HG03354 (cell line): Measurements from ENCODE around the gene SLC5A10.
"Not testable (repeated sequence)": the region's sequence is repeated elsewhere in the genome, so short reads cannot be mapped to it uniquely, and the experiment has no call there.

Experiments
- ATAC-seq: cut with Tn5 transposase; IDR thresholded peaks from one replicate; pipeline ENCODE4 v1.9.1; 2021; ENCODE audit warnings: mild to moderate bottlenecking; ENCODE audit not compliant: unreplicated experiment, poor library complexity, severe bottlenecking

Gene SLC5A10

DNA sequence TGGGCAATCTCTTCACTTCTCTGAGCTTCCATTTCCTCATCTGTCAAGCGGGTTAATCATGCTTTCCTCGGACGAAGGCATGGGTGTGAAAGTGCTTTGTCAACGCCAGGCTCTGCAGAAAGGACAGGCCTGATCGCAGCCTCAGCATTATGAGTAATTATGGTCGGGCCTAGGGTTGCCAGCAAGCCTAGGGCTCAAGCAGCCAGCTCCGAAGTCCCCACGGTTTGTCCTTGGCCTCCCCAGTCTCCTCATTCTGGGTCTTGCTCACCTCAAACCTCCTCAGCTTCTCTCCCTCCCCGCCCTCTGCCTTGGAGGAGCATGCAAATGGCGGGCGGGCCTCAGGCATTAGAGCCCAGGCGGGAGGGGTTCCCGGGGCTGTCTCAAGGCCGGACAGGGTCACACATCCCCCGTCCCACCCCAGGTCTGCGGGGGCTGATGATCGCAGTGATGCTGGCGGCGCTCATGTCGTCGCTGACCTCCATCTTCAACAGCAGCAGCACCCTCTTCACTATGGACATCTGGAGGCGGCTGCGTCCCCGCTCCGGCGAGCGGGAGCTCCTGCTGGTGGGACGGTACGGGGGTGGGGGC is 62.8 kb downstream of the SLC5A10 start:
- ATAC-seq = no peak

- ATAC-seq = no peak
Measured at GRCh38 chr17:19015428-19015827, 63.5 kb downstream of the SLC5A10 start.

DNA sequence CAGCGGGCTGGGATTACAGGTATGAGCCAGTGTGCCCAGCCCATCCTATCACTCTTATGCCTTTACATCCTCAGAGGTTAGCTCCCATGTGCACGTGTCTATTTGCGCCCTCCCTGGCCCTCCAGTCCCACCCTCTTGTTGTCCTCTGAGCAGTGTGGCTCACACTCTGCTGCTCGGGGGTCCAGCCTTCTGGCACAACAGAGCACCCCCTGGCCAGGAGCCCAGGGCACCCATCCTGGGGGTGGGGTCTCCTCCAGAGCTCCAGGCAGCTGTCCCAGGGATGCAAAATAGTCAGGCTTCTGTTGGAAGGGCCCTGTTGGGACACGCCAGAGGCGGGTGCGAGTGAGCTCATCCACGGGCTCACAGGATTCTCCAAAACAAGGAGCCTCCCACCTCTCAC is 64.3 kb downstream of the SLC5A10 start:
- ATAC-seq = no peak

GRCh38 chr17:19016881-19017280 is 64.9 kb downstream of the SLC5A10 start:
- no peak for ATAC-seq

DNA sequence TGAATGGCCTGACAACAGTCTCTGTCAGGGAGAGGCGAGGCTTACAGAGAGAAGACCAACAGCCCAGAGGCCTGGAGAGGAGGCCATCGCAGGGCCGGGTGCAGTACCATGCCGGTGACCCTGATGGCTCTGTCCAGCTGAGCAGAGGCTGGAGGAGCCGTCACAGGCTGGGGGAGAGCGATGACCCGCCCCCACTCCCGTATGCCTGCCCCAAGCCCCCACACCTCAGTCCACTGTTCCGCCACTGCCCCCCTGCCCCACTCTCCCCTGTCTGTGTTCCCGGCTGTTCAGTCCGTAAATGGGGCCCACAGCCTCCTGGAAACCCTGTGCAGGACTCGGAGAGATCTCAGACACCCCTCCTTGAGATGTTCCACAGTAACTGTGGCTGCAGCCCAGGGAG is 65.4 kb downstream of the SLC5A10 start:
- ATAC-seq = no peak

GRCh38 chr17:19017804-19018599 is 66.0 kb downstream of the SLC5A10 start:
- no peak for ATAC-seq

DNA sequence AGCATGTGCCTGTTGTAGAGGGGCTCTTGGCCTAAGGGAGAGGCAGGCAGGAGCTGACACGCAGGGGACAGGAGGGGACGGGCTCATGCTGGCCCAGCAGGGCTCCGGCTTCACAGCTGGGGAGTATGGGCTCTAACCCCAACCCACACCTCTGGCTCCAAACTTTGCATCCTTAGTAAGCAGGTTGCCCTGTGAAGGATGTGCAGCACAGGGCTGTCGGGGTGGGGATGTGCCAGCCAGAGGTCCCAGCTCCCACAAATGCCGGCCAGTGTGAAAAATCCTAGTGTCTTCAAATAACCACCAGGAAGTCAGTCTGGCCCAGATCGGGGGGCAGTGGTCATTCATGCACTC is 66.6 kb downstream of the SLC5A10 start:
- no peak for ATAC-seq

DNA sequence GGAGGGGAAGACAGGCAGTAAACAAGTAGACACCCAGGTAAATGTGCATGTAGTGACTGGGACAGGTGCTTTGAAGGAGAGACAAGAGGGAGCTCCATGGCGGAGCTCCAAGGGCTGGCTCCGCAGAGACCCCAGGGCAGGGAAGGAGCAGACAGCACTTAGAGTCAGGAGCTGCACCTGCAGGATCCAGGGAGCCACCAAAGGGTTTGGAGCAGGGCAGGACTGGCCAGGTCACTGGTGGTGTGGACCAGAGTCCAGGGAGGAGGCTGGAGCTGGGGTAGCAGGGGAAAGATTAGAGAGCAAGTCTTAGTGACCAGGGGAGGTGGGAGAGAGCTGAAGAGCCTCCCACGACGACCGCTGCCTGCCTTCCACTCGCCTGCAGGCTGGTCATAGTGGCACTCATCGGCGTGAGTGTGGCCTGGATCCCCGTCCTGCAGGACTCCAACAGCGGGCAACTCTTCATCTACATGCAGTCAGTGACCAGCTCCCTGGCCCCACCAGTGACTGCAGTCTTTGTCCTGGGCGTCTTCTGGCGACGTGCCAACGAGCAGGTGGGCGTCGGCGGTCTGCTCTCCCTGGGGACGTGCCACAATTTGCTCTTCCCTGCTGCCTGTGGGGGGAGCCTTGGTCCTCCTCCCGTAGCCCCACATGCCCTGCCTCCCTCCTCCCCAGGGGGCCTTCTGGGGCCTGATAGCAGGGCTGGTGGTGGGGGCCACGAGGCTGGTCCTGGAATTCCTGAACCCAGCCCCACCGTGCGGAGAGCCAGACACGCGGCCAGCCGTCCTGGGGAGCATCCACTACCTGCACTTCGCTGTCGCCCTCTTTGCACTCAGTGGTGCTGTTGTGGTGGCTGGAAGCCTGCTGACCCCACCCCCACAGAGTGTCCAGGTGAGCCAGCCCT is 67.3 kb downstream of the SLC5A10 start:
- ATAC-seq = no peak

GRCh38 chr17:19020016-19020415 is 68.1 kb downstream of the SLC5A10 start:
- ATAC-seq = no peak

GRCh38 chr17:19021011-19021621 is 69.2 kb downstream of the SLC5A10 start:
- not testable (repeated sequence) for ATAC-seq

DNA sequence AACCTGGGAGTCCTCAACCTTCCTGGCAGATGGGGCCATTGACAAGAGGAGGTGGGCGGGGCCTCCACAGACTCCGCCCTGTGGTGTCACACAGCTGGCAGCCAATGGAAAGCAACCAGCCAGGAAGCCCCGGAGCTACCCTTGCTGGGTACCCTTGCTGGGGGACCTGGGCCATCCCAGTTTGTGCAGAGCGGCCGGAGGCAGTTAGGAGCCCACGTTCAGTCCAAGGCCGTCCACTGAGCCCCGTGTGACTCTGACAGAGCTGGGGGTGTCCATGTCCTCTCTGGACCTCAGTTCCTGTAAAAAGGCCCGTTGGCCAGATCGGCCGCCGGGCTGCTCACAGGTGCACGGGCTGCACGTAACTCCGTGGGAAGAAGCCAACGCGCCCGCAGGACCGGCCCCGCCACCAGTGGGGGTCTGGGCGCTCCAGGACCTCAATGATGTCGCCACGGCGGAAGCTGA is 69.7 kb downstream of the SLC5A10 start:
- no peak for ATAC-seq

- ATAC-seq = no peak
Measured at GRCh38 chr17:19022128-19022527, 70.2 kb downstream of the SLC5A10 start.

DNA sequence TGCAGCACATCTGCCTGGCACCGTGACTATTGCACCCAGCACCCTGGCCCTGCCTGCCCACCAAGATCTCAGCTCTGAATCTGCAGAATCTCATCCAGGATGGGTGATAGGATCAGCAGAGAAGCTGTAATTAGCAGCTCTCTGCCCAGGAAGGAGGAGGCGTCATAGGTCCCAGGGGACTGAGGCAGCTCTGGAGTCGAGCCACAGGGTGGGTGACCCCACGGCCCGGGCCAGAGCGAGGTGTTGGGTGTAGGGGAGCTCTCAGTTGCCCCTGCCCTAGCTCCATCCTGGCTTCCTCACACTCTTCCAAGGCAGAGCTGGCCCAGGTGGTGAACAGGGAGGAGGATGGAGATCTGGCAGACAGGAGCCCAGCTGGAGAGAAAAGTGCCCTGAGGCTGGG is 70.8 kb downstream of the SLC5A10 start:
- ATAC-seq = no peak

DNA sequence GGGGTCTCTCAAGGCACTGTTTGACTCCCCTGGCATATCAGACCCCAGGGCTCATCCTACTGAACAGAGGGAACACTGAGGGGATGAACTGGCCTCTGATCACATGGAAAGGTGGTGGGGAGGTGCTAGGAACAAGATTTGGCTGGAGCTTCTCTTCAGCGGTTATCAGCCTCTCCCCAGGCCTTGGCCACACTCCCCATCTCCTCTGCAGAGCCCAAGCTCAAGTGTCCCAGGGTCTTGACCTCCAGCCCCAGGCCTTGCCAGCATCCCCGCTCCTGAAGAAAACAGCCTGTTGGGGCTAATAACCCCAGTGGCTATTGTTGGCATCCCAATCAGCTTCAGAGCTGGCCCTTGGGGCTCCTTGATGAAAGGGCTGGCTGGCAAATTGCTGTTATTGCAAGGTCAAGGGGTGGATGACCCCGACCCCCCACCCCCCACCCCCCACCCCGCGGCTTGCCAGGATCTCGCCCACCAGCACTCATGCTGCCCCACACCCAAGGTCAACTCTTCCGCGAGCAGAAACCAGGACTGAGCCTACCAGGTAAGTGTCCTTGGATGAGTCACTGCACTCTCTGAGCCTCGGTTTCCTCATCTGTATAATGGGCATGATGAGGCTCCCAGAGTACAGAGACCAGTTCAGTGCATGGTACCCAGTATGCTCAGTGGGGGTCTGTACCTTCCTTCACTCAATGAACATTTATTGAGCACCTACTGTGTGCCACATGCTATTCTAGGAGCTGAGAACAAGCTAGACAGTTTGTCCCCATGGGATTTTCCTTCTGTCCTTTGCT is 71.4 kb downstream of the SLC5A10 start:
- no peak for ATAC-seq

DNA sequence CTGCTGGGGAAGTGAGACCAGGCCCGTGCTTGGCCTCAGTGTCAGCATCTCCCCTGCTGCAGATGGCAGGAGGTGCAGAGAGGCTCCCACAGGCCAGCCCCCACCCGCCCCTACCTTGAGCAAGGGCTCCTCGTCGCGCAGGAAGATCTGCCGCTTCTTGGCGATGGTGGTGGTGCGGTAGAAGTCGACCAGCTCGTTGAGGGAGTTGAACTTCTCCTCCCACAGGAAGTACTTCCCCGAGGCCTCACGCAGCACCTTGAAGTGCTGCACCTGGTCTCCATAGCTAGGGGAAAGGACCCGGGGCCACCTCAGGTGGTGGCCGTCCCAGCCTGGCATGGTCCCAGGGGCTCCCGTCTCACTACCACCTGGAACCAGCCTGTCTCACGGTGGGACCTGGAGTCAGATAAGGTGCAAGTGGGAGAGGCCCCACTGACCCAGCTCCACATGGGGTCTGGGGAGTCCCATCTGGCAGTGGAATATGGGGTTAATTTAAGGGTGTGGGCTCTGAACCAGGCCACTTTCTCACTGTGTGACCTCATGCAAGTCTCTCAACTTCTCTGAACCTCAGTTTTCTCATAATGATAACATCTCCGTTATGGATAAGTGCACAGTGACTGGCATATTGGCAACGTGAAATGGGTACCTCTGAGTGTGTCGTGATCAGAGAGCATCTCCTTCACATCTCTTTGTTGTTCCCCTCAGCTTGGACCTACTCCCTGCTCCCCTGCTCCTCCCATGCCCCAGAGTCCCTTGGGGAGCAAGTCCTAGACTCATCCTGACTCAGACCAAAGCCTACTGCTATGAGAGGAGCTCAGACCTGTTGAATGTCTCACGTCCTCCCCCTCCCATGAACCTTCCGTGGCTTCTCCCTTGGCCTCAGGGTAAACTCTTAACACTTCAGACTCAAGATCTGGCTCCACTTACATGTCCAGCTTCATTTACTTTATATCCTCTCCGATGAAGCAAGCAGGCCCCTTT is 72.4 kb downstream of the SLC5A10 start:
- ATAC-seq = no peak

GRCh38 chr17:19028671-19029070 is 76.7 kb downstream of the SLC5A10 start:
- not testable (repeated sequence) for ATAC-seq

- ATAC-seq = not testable (repeated sequence)
Measured at GRCh38 chr17:19029740-19030139, 77.8 kb downstream of the SLC5A10 start.

DNA sequence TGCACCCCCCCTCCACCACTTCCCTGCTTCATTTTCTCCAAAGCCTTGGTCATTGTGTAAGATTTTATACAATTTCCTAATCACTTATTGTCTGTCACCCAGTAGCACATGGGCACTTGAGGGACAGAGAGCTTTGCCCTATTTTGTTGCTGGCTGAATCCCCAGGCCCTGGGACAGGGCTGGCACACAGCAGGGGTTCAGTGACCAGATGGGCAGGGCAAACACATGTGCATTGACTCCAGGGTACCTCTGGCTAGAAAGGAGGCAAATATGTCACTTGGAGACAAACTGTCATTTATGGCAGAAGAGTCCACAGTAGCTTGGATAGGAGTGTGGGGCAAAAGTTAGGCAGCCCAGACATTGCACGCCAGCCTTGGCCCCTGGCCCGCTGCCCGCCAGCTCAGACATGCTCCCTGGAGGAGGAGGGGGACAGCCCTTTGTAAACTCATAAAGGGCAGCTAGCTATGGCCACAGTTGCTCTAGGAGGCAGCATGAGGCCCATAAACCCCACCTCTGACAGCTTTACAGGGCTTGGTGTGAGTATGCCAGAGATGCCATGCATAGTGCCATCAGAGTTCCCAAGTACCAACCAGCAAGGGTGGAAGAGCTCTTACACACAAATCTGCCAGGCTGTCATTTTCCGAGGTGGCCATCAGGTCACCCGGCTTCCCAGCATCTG is 78.9 kb downstream of the SLC5A10 start:
- ATAC-seq = not testable (repeated sequence)
